IMR-90 (cell line): Measurements from ENCODE around the gene HMGXB3. TPM values are rescaled to one million over a fixed set of nuclear protein-coding genes. Genes with fewer than 3 reads are reported as not detected.
A peak's percentile ranks its signal among the peaks of the same experiment; 100 is the strongest.

Experiments
- ATAC-seq: fragments of 200-7000 bp; cut with Tn5 transposase; 2 replicates; pipeline ENCODE4 v1.9.1; 2020; ENCODE audit warnings: low read depth, mild to moderate bottlenecking, moderate library complexity
- BruUV-seq: library from RNA; stranded (reverse); fragments of 400-500 nt; replicated peaks from 2 replicates; lab custom pipeline; 2021; lab: Mats Ljungman, UMichigan
- CTCF ChIA-PET: fragments of 300-600 bp; formaldehyde crosslinking; extraction: SDS; loops from one replicate; lab custom pipeline; 2021; ENCODE audit warnings: antibody characterized with exemption; lab: Yijun Ruan, JAX
- POLR2A ChIA-PET: fragments of 300-600 bp; sonication (Branson Sonifier 250); formaldehyde crosslinking; loops from one replicate; lab custom pipeline; 2022; ENCODE audit warnings: antibody characterized with exemption; ENCODE audit not compliant: unreplicated experiment; lab: Charles Lee
- DNase-seq: peaks from one replicate; pipeline ENCODE4 v3.0.0; 2013
- H2AFZ ChIP-seq: replicated peaks from 2 replicates; pipeline ENCODE3; 2013; ENCODE audit warnings: low read length, mild to moderate bottlenecking; ENCODE audit not compliant: poor library complexity
- H2AK5ac ChIP-seq: 2 replicates; pipeline ENCODE4 v1.6.1; 2013; ENCODE audit warnings: low read depth, low read length, inconsistent platforms
- H2AK9ac ChIP-seq: replicated peaks from 2 replicates; pipeline ENCODE3; 2013; ENCODE audit warnings: mild to moderate bottlenecking, low read depth, low read length, moderate library complexity; ENCODE audit not compliant: poor library complexity
- H2BK120ac ChIP-seq: 2 replicates; pipeline ENCODE4 v1.6.1; 2013; ENCODE audit warnings: low read depth, low read length, inconsistent platforms
- H2BK15ac ChIP-seq: 3 replicates; pipeline ENCODE4 v1.6.1; 2013; ENCODE audit warnings: low read depth, low read length, inconsistent platforms
- H2BK20ac ChIP-seq: 2 replicates; pipeline ENCODE4 v1.6.1; 2013; ENCODE audit warnings: low read depth, mild to moderate bottlenecking, inconsistent platforms, low read length, moderate library complexity
- H2BK5ac ChIP-seq: 2 replicates; pipeline ENCODE4 v1.6.1; 2013; ENCODE audit warnings: mild to moderate bottlenecking, low read depth, low read length, inconsistent platforms; ENCODE audit not compliant: poor library complexity, severe bottlenecking
- H3K14ac ChIP-seq: replicated peaks from 2 replicates; pipeline ENCODE4 v1.6.1; 2013; ENCODE audit warnings: low read depth, low read length, inconsistent platforms
- H3K18ac ChIP-seq: 2 replicates; pipeline ENCODE4 v1.6.1; 2013; ENCODE audit warnings: low read depth, low read length, control low read depth
- H3K23ac ChIP-seq: 2 replicates; pipeline ENCODE4 v1.6.1; 2013; ENCODE audit warnings: low read depth, low read length, inconsistent platforms
- H3K27ac ChIP-seq: 2 replicates; pipeline ENCODE4 v1.5.1; 2013; ENCODE audit warnings: mild to moderate bottlenecking, control low read depth, low read length; ENCODE audit not compliant: insufficient read depth
- H3K27me3 ChIP-seq: 2 replicates; pipeline ENCODE4 v1.6.1; 2013; ENCODE audit warnings: low read length; ENCODE audit not compliant: control insufficient read depth, insufficient read depth
- H3K36me3 ChIP-seq: 2 replicates; pipeline ENCODE4 v1.6.1; 2013; ENCODE audit warnings: low read length, mixed read lengths; ENCODE audit not compliant: control insufficient read depth, insufficient read depth
- H3K4ac ChIP-seq: 2 replicates; pipeline ENCODE4 v1.6.1; 2013; ENCODE audit warnings: low read depth, low read length, inconsistent platforms
- H3K4me1 ChIP-seq: 2 replicates; pipeline ENCODE4 v1.6.1; 2013; ENCODE audit warnings: low read length, mixed read lengths; ENCODE audit not compliant: control insufficient read depth, insufficient read depth
- H3K4me2 ChIP-seq: 2 replicates; pipeline ENCODE4 v1.6.1; 2013; ENCODE audit warnings: low read depth, mild to moderate bottlenecking, control low read depth, low read length, moderate library complexity
- H3K4me3 ChIP-seq: 2 replicates; pipeline ENCODE4 v1.5.1; 2013; ENCODE audit warnings: low read depth, mild to moderate bottlenecking, control low read depth, low read length, moderate library complexity; ENCODE audit not compliant: insufficient read depth
- H3K56ac ChIP-seq: 2 replicates; pipeline ENCODE4 v1.6.1; 2013; ENCODE audit warnings: low read length, inconsistent platforms; ENCODE audit not compliant: insufficient read depth; ENCODE audit errors: extremely low read depth
- H3K79me1 ChIP-seq, 2 experiments: 2 replicates each; pipeline ENCODE4 v1.6.1; 2013; ENCODE audit warnings: low read length in 2 of 2, inconsistent platforms in 1 of 2, low read depth in 1 of 2
- H3K9ac ChIP-seq: 2 replicates; pipeline ENCODE4 v1.6.1; 2013; ENCODE audit warnings: low read depth, low read length, control low read depth
- H3K9me1 ChIP-seq: 2 replicates; pipeline ENCODE4 v1.6.1; 2013; ENCODE audit warnings: low read length, inconsistent platforms; ENCODE audit not compliant: insufficient read depth
- H3K9me3 ChIP-seq: 2 replicates; pipeline ENCODE4 v1.6.1; 2013; ENCODE audit warnings: low read length; ENCODE audit not compliant: control insufficient read depth, insufficient read depth
- H4K20me1 ChIP-seq: 2 replicates; pipeline ENCODE4 v1.6.1; 2013; ENCODE audit warnings: low read length, inconsistent platforms; ENCODE audit not compliant: insufficient read depth
- H4K5ac ChIP-seq: 2 replicates; pipeline ENCODE4 v1.6.1; 2013; ENCODE audit warnings: mild to moderate bottlenecking, low read depth, low read length, control low read depth
- H4K8ac ChIP-seq, 2 experiments: 2 replicates each; pipeline ENCODE4 v1.6.1; 2013; ENCODE audit warnings: low read depth in 2 of 2, low read length in 2 of 2, control low read depth in 1 of 2, inconsistent platforms in 1 of 2
- H4K91ac ChIP-seq: 2 replicates; pipeline ENCODE4 v1.6.1; 2013; ENCODE audit warnings: low read depth, low read length, inconsistent platforms; ENCODE audit not compliant: insufficient read depth
- CEBPB ChIP-seq: IDR thresholded peaks from 2 replicates; pipeline ENCODE4 v1.6.1; 2012; ENCODE audit warnings: low read depth, low read length, improper control_type of control experiment
- MAFK ChIP-seq: IDR thresholded peaks from 2 replicates; pipeline ENCODE4 v1.6.1; 2012; ENCODE audit warnings: low read depth, low read length, improper control_type of control experiment
- MAZ ChIP-seq: IDR thresholded peaks from 2 replicates; pipeline ENCODE4 v1.6.1; 2012; ENCODE audit warnings: low read depth, mild to moderate bottlenecking, low read length, improper control_type of control experiment, moderate library complexity, borderline replicate concordance
- POLR2A ChIP-seq: IDR thresholded peaks from 2 replicates; pipeline ENCODE4 v1.6.1; 2012; ENCODE audit warnings: mild to moderate bottlenecking, low read depth, low read length
- RAD21 ChIP-seq: IDR thresholded peaks from 2 replicates; pipeline ENCODE4 v1.6.1; 2012; ENCODE audit warnings: low read length, improper control_type of control experiment
- SMC3 ChIP-seq: fragments of 150-350 bp; IDR thresholded peaks from 2 replicates; pipeline ENCODE4 v1.6.1; 2016; ENCODE audit warnings: low read depth, mild to moderate bottlenecking, antibody characterized with exemption, low read length, moderate library complexity
- WGBS, 2 experiments: methylation state at CpG; one replicate each; pipeline versions ENCODE4 v1.1.5 to v1.1.7; 2013; ENCODE audit warnings: missing lambda C conversion rate in 2 of 2; ENCODE audit not compliant: insufficient read length in 1 of 2; ENCODE audit errors: extremely low coverage in 2 of 2; 5-methylcytosine and 5-hydroxymethylcytosine counted together
- dilution Hi-C: fragments of 300-500 bp; cut with HindIII; formaldehyde crosslinking; loops from one replicate; pipeline ENCODE4 v1.14.3; 2018; ENCODE audit warnings: low sequenced_read_pairs; ENCODE audit not compliant: unreplicated experiment
- in situ Hi-C: fragments of 300-500 bp; cut with MboI; formaldehyde crosslinking; loops from 3 replicates; pipeline ENCODE4 v1.14.3; 2019; ENCODE audit warnings: low sequenced_read_pairs, inconsistent platforms, mixed read lengths
- intact Hi-C: fragments of 100-400 bp; cut with micrococcal nuclease; formaldehyde crosslinking; loops from 2 replicates; pipeline ENCODE4 v1.10.0; 2022
- polyA plus RNA-seq, 3 experiments: library from polyadenylated mRNA; depleted of rRNA; stranded (reverse); fragments of >200 nt; gene quantifications; 2 replicates each; pipeline ENCODE4 v1.2.3, GENCODE V29; 2012; ENCODE audit warnings: low replicate concordance in 1 of 3
- total RNA-seq: library from RNA; depleted of rRNA; stranded (reverse); fragments of >200 nt; gene quantifications from 2 replicates; pipeline ENCODE4 v1.2.3, GENCODE V29; 2012
- TF ChIP-seq, protein P1 (sequence below): fragments of 150-350 bp; IDR thresholded peaks from 2 replicates; pipeline ENCODE4 v1.6.1; 2016; ENCODE audit warnings: low read depth, mild to moderate bottlenecking, low read length, moderate library complexity, borderline replicate concordance

HMGXB3 gene
- total and polyA plus RNA-seq, 2 of the 4 experiments (the other 2 are of a cell fraction), result 27.6 to 30.6 TPM

GRCh38 chr5:150006318-150006717, 5.8 kb downstream of the HMGXB3 start:
- H3K27me3 ChIP-seq, result no peaks in the 10 kb centered on the region
- intact Hi-C loops, result loop anchor here (10.0 kb wide), 2 partner anchors 348 to 428 kb away; partner anchors contain the start of gene TCOF1

More at GRCh38 chr5:150006318-150006717, 5.8 kb downstream of the HMGXB3 start:
- no peak for DNase-seq
- H3K4me1 ChIP-seq, result no peaks in the 10 kb centered on the region; the same call in 1 of the 2 replicates
- no peak overlapping the region for H3K14ac ChIP-seq
- no peak overlapping the region for H2BK120ac ChIP-seq
- H2BK5ac ChIP-seq, result no peak overlapping the region
- H3K4me2 ChIP-seq, result no peak overlapping the region
- no peak for TF ChIP-seq RAD21
- no peak for TF ChIP-seq SMC3
- peak; percentile 50 for TF ChIP-seq CEBPB
- no peak for TF ChIP-seq MAFK
- no peak for TF ChIP-seq POLR2A
- TF ChIP-seq, protein P1, sequence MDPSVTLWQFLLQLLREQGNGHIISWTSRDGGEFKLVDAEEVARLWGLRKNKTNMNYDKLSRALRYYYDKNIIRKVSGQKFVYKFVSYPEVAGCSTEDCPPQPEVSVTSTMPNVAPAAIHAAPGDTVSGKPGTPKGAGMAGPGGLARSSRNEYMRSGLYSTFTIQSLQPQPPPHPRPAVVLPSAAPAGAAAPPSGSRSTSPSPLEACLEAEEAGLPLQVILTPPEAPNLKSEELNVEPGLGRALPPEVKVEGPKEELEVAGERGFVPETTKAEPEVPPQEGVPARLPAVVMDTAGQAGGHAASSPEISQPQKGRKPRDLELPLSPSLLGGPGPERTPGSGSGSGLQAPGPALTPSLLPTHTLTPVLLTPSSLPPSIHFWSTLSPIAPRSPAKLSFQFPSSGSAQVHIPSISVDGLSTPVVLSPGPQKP, result no peak
- TF ChIP-seq MAZ, result no peak
- H4K8ac ChIP-seq, result no peak overlapping the region
- H2AFZ ChIP-seq, result no peak overlapping the region
- no peak overlapping the region for H3K9ac ChIP-seq
- ATAC-seq, result no peak
- H3K9me3 ChIP-seq, result no peaks in the 10 kb centered on the region
- H3K56ac ChIP-seq, result no peak overlapping the region
- POLR2A ChIA-PET, result interaction anchor here (0.6 kb wide), 1 partner anchor 147 kb away, joined by 3 read pairs; no protein-coding TSS in a partner anchor
- no peak overlapping the region for H2AK5ac ChIP-seq
- H4K91ac ChIP-seq, result no peak overlapping the region
- no peak overlapping the region for H4K5ac ChIP-seq
- H2BK15ac ChIP-seq, result no peak overlapping the region
- H2AK9ac ChIP-seq, result no peak overlapping the region
- H3K4ac ChIP-seq, result no peak overlapping the region
- CTCF ChIA-PET, result interaction anchor here (0.7 to 1.0 kb wide), 2 partner anchors 16 to 1172 kb away, joined by 3 to 5 read pairs; no protein-coding TSS in a partner anchor
- peaks cover 30 to 76% of the 10 kb centered on the region in 2 experiments for H3K79me1 ChIP-seq
- WGBS, 2 experiments, result no CpG with 5 or more reads among the region's 4 CpGs
- no peak overlapping the region for H3K4me3 ChIP-seq
- BruUV-seq, result no TSS peak
- H3K18ac ChIP-seq, result no peak overlapping the region
- H3K23ac ChIP-seq, result no peak overlapping the region
- dilution Hi-C loops, result no loop called here
- H3K36me3 ChIP-seq, result peaks cover 30% of the 10 kb centered on the region
- peaks cover 7% of the 10 kb centered on the region; the same call in 1 of the 2 replicates for H3K9me1 ChIP-seq
- peaks cover 31% of the 10 kb centered on the region; the same call in 1 of the 2 replicates for H4K20me1 ChIP-seq
- no peak overlapping the region for H3K27ac ChIP-seq
- in situ Hi-C loops, result loop anchor here (10.0 kb wide), 1 partner anchor 208 kb away; no protein-coding TSS in a partner anchor
- no peak overlapping the region for H2BK20ac ChIP-seq
